ENCODE results near the gene ST3GAL5.
"Not testable (repeated sequence)": the region's sequence is repeated elsewhere in the genome, so short reads cannot be mapped to it uniquely, and the experiment has no call there.

The ST3GAL5 gene

GRCh38 chr2:85917887-85918795 lies 29.4 kb upstream of the ST3GAL5 start:
- no peak for DNase-seq (ENCODE audit: low read depth)

GRCh38 chr2:85915606-85916303 lies 27.0 kb upstream of the ST3GAL5 start:
- no peak for DNase-seq (ENCODE audit: low read depth)

GRCh38 chr2:85914922-85915321 lies 26.1 kb upstream of the ST3GAL5 start:
- no peak for DNase-seq (ENCODE audit: low read depth)

- no peak for DNase-seq (ENCODE audit: low read depth)
Measured at GRCh38 chr2:85913884-85914881, 25.4 kb upstream of the ST3GAL5 start.

- no peak for DNase-seq (ENCODE audit: low read depth)
Measured at GRCh38 chr2:85911814-85912692, 23.3 kb upstream of the ST3GAL5 start.

- no peak for DNase-seq (ENCODE audit: low read depth)
Measured at GRCh38 chr2:85911097-85911496, 22.3 kb upstream of the ST3GAL5 start.

GRCh38 chr2:85909005-85909404 lies 20.2 kb upstream of the ST3GAL5 start:
- no peak for DNase-seq (ENCODE audit: low read depth)

GRCh38 chr2:85908506-85908905 lies 19.7 kb upstream of the ST3GAL5 start:
- no peak for DNase-seq (ENCODE audit: low read depth)

GRCh38 chr2:85907671-85908157 lies 18.9 kb upstream of the ST3GAL5 start:
- no peak for DNase-seq (ENCODE audit: low read depth)

- DNase-seq (ENCODE audit: low read depth) = no peak
Measured at GRCh38 chr2:85906748-85907147, 18.0 kb upstream of the ST3GAL5 start.

GRCh38 chr2:85905891-85906290 lies 17.1 kb upstream of the ST3GAL5 start:
- DNase-seq (ENCODE audit: low read depth) = no peak

- DNase-seq (ENCODE audit: low read depth) = no peak
Measured at GRCh38 chr2:85905187-85905666, 16.4 kb upstream of the ST3GAL5 start.

- no peak for DNase-seq (ENCODE audit: low read depth)
Measured at GRCh38 chr2:85903849-85904248, 15.1 kb upstream of the ST3GAL5 start.

GRCh38 chr2:85902496-85902895 lies 13.7 kb upstream of the ST3GAL5 start:
- DNase-seq (ENCODE audit: low read depth) = no peak

GRCh38 chr2:85901155-85901554 lies 12.4 kb upstream of the ST3GAL5 start:
- no peak for DNase-seq (ENCODE audit: low read depth)

- no peak for DNase-seq (ENCODE audit: low read depth)
Measured at GRCh38 chr2:85900366-85900765, 11.6 kb upstream of the ST3GAL5 start.

- no peak for DNase-seq (ENCODE audit: low read depth)
Measured at GRCh38 chr2:85899849-85900248, 11.1 kb upstream of the ST3GAL5 start.

- no peak for DNase-seq (ENCODE audit: low read depth)
Measured at GRCh38 chr2:85899284-85899683, 10.5 kb upstream of the ST3GAL5 start.

- no peak for DNase-seq (ENCODE audit: low read depth)
Measured at GRCh38 chr2:85898881-85899280, 10.1 kb upstream of the ST3GAL5 start.

GRCh38 chr2:85894554-85895278 lies 5.9 kb upstream of the ST3GAL5 start:
- DNase-seq (ENCODE audit: low read depth) = not testable (repeated sequence)
